ENCODE data around the gene CLTCL1. TPM values are rescaled to one million over a fixed set of nuclear protein-coding genes. Genes with fewer than 3 reads are reported as not detected.
"Not testable (repeated sequence)": the region's sequence is repeated elsewhere in the genome, so short reads cannot be mapped to it uniquely, and the experiment has no call there.

Gene CLTCL1
- 7.1 and 7.5 TPM in 2 replicates for total RNA-seq (2014; rRNA removed; shearing (Covaris generic))

- peaks cover 43% of the 10 kb centered on the region for H3K4me1 ChIP-seq
- H3K36me3 ChIP-seq: no peaks in the 10 kb centered on the region
- no peaks in the 10 kb centered on the region for H3K27me3 ChIP-seq
- peak within 1 kb of the TSS; percentile 98 for H3K4me3 ChIP-seq
- no peaks in the 10 kb centered on the region for H3K9me3 ChIP-seq (replicated peaks)
- peak within 1 kb of the TSS; percentile 50; the same call in 1 of the 2 replicates for H3K27ac ChIP-seq
- peak; percentile 84 for DNase-seq
These were observed at the start of gene CLTCL1 for GRCh38 chr22:19291580-19292457. CLTCL1 (minus strand) TSS chr22:19291719; CDS start chr22:19291641, 78 bp downstream.

- Histone ChIP-seq H3K36me3 (peaks cover 79% of the 10 kb centered on the region), H3K4me1 (no peaks in the 10 kb centered on the region), H3K27me3 (no peaks in the 10 kb centered on the region), H3K4me3 (no peak overlapping the region), H3K9me3 (replicated peaks) (0 out of 2 replicates have a peak, but pooled peaks cover 11% of the 10 kb centered on the region), H3K27ac (no peak overlapping the region)
- DNase-seq: no peak
These were observed 45.6 kb upstream of the CLTCL1 start for GRCh38 chr22:19337137-19337536.

- Histone ChIP-seq H3K36me3 (peaks cover 79% of the 10 kb centered on the region), H3K4me1 (no peaks in the 10 kb centered on the region), H3K27ac (no peak overlapping the region), H3K27me3 (no peaks in the 10 kb centered on the region), H3K9me3 (replicated peaks) (0 out of 2 replicates have a peak, but pooled peaks cover 11% of the 10 kb centered on the region), H3K4me3 (no peak overlapping the region)
- no peak for DNase-seq
These were observed 44.9 kb upstream of the CLTCL1 start for GRCh38 chr22:19336133-19337075.

- Histone ChIP-seq H3K36me3 (peaks cover 75% of the 10 kb centered on the region), H3K9me3 (replicated peaks) (peaks cover 6% of the 10 kb centered on the region; the same call in 1 of the 2 replicates), H3K27me3 (no peaks in the 10 kb centered on the region), H3K4me3 (no peak overlapping the region), H3K4me1 (no peaks in the 10 kb centered on the region), H3K27ac (no peak overlapping the region)
- DNase-seq: no peak
These were observed 40.5 kb upstream of the CLTCL1 start for GRCh38 chr22:19331975-19332374.

- peaks cover 70% of the 10 kb centered on the region for H3K36me3 ChIP-seq
- H3K9me3 ChIP-seq (replicated peaks): peaks cover 5% of the 10 kb centered on the region; the same call in 1 of the 2 replicates
- no peaks in the 10 kb centered on the region for H3K27me3 ChIP-seq
- no peak for DNase-seq
- H3K27ac ChIP-seq: no peak overlapping the region
- no peak overlapping the region for H3K4me3 ChIP-seq
- no peaks in the 10 kb centered on the region for H3K4me1 ChIP-seq
These were observed 40.0 kb upstream of the CLTCL1 start for GRCh38 chr22:19331474-19331873.

GRCh38 chr22:19330865-19331418, 39.4 kb upstream of the CLTCL1 start:
- Histone ChIP-seq H3K4me1 (no peaks in the 10 kb centered on the region), H3K27ac (no peak overlapping the region), H3K36me3 (peaks cover 65% of the 10 kb centered on the region), H3K4me3 (no peak overlapping the region), H3K9me3 (replicated peaks) (peaks cover 3% of the 10 kb centered on the region; the same call in 1 of the 2 replicates), H3K27me3 (no peaks in the 10 kb centered on the region)
- no peak for DNase-seq

GRCh38 chr22:19330205-19330604, 38.7 kb upstream of the CLTCL1 start:
- not testable (repeated sequence) for H3K27ac ChIP-seq; H3K9me3 ChIP-seq (replicated peaks); DNase-seq; H3K4me1 ChIP-seq; H3K27me3 ChIP-seq; H3K4me3 ChIP-seq
- peaks cover 58% of the 10 kb centered on the region for H3K36me3 ChIP-seq

GRCh38 chr22:19329454-19329853, 37.9 kb upstream of the CLTCL1 start:
- Histone ChIP-seq H3K27me3 (no peaks in the 10 kb centered on the region), H3K27ac (no peak overlapping the region), H3K4me3 (no peak overlapping the region), H3K9me3 (replicated peaks) (peaks cover 3% of the 10 kb centered on the region; the same call in 1 of the 2 replicates), H3K36me3 (peaks cover 50% of the 10 kb centered on the region), H3K4me1 (no peaks in the 10 kb centered on the region)
- no peak for DNase-seq

- peaks cover 3% of the 10 kb centered on the region; the same call in 1 of the 2 replicates for H3K9me3 ChIP-seq (replicated peaks)
- H3K27ac ChIP-seq: no peak overlapping the region
- H3K36me3 ChIP-seq: peaks cover 22% of the 10 kb centered on the region
- DNase-seq: no peak
- no peak overlapping the region for H3K4me3 ChIP-seq
- no peaks in the 10 kb centered on the region for H3K4me1 ChIP-seq
- no peaks in the 10 kb centered on the region for H3K27me3 ChIP-seq
These were observed 33.9 kb upstream of the CLTCL1 start for GRCh38 chr22:19325296-19325948.

- not testable (repeated sequence) for H3K36me3 ChIP-seq; H3K27ac ChIP-seq; H3K4me1 ChIP-seq; H3K4me3 ChIP-seq; H3K27me3 ChIP-seq; H3K9me3 ChIP-seq (replicated peaks); DNase-seq
These were observed 31.9 kb upstream of the CLTCL1 start for GRCh38 chr22:19323420-19323819.

- no peaks in the 10 kb centered on the region for H3K36me3 ChIP-seq
- no peak overlapping the region for H3K27ac ChIP-seq
- no peaks in the 10 kb centered on the region for H3K27me3 ChIP-seq
- DNase-seq: no peak
- no peak overlapping the region for H3K4me3 ChIP-seq
- peaks cover 3% of the 10 kb centered on the region for H3K9me3 ChIP-seq (replicated peaks)
- H3K4me1 ChIP-seq: no peaks in the 10 kb centered on the region
These were observed 30.2 kb upstream of the CLTCL1 start for GRCh38 chr22:19321757-19322156.

- H3K27ac ChIP-seq, H3K36me3 ChIP-seq, DNase-seq, H3K4me1 ChIP-seq, H3K4me3 ChIP-seq, H3K27me3 ChIP-seq: not testable (repeated sequence)
- H3K9me3 ChIP-seq (replicated peaks): peaks cover 12% of the 10 kb centered on the region
These were observed 28.6 kb upstream of the CLTCL1 start for GRCh38 chr22:19320136-19320535.

GRCh38 chr22:19319281-19319680, 27.8 kb upstream of the CLTCL1 start:
- no peaks in the 10 kb centered on the region for H3K27me3 ChIP-seq
- no peak for DNase-seq
- H3K4me1 ChIP-seq: no peaks in the 10 kb centered on the region
- no peak overlapping the region for H3K27ac ChIP-seq
- H3K9me3 ChIP-seq (replicated peaks): peaks cover 12% of the 10 kb centered on the region
- no peak overlapping the region for H3K4me3 ChIP-seq
- H3K36me3 ChIP-seq: no peaks in the 10 kb centered on the region

- no peak for DNase-seq
- Histone ChIP-seq H3K4me1 (no peaks in the 10 kb centered on the region), H3K9me3 (replicated peaks) (peaks cover 12% of the 10 kb centered on the region), H3K27ac (no peak overlapping the region), H3K4me3 (no peak overlapping the region), H3K27me3 (no peaks in the 10 kb centered on the region), H3K36me3 (no peaks in the 10 kb centered on the region)
These were observed 26.3 kb upstream of the CLTCL1 start for GRCh38 chr22:19317865-19318264.
